ENCODE data around the gene SULT1C2. TPM values are rescaled to one million over a fixed set of nuclear protein-coding genes. Genes with fewer than 3 reads are reported as not detected.

The SULT1C2 gene
- total RNA-seq (2022; extraction: Qiagen RNA extraction), result 0.35 to 0.72 TPM (median 0.41 TPM) in 5 replicates

DNA sequence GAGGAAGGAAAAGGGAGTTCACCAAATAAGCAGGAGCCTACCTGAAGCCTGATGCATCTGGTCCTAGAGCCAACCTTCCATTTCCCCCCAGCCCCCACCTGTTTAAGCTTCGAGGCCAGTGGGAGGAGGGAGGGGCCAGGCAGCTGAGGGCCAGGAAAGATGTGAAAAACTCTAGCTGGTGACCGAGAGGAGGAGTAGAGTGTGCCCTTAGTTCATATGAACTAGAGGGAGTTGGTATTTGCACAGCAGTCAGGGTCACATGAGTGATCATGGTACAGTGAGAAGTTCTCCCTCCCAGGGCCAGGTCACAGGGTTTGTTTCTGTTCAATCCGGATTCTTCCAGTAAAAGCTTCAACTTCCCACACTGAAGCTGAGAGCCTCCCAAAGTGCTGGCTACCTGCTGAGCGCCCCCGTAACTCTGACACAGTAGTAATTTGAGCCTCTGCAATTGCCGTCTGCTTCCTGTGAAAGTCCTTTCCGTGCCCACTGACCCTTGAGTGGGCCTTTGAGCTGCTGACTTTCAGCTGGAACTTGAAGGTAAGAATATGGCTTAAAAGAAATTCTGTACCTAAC, at the start of gene SULT1C2:
SULT1C2 (plus strand) TSS at position 362 of the 573 bp plus-strand sequence. CDS start 4,773 bp downstream, outside the sequence.

DNA sequence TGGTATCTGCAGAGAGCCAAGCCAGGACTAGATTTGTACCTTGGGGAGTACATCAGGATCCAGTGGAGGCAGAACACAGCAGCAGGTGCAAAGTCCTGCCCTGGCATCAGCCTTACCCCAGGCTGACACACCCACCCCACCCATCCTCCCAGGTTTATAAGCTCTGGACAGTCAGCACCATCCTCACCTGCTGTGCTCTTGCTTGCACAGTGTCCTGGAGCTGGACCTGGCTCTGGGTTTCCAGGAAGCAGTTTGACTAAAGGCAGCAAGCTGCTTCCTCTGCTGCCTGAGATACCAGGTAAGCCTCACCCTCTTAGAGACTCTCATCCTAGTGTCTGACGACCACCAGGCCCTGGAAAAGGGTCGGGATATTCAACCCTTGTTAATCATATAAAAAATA, 48.9 kb upstream of the SULT1C2 start, which contains the start of gene SULT1C3:
SULT1C3 (plus strand) TSS at position 183 of the 400 bp plus-strand sequence. CDS start 7,227 bp downstream, outside the sequence.

Other genes with a start within 250 kb of the SULT1C2 start
- gene SULT1C3, start 48.9 kb upstream of the SULT1C2 start, total RNA-seq (2022; extraction: Qiagen RNA extraction), result not detected in 5 replicates
- not detected in 5 replicates for gene SULT1C4, start 89.1 kb downstream of the SULT1C2 start, total RNA-seq (2022; extraction: Qiagen RNA extraction)
- gene GCC2, start 160.3 kb downstream of the SULT1C2 start, total RNA-seq (2022; extraction: Qiagen RNA extraction), result 9.5 to 17.5 TPM (median 13.7 TPM) in 5 replicates
- gene LIMS1, start 245.6 kb downstream of the SULT1C2 start, total RNA-seq (2022; extraction: Qiagen RNA extraction), result 45.2 to 67.4 TPM (median 59.9 TPM) in 5 replicates

All from A549 treated with AZD2906 at 1 μM for 4 hours (cell line).